HepG2 (cell line): ENCODE measurements around the gene PADI1. TPM values are rescaled to one million over a fixed set of nuclear protein-coding genes. Genes with fewer than 3 reads are reported as not detected.

ENCODE experiments used
- ATAC-seq: fragments of 200-7000 bp; cut with Tn5 transposase; 3 replicates; pipeline ENCODE4 v1.9.1; 2020; ENCODE audit warnings: mild to moderate bottlenecking, moderate library complexity
- BruUV-seq: library from RNA; stranded (reverse); fragments of 400-500 nt; replicated peaks from 2 replicates; lab custom pipeline; 2021; lab: Mats Ljungman, UMichigan
- CTCF ChIA-PET: fragments of 300-600 bp; formaldehyde crosslinking; extraction: SDS; loops from one replicate; lab custom pipeline; 2021; ENCODE audit warnings: low total read pairs, inconsistent platforms, low intra/inter-chr PET ratio; lab: Yijun Ruan, JAX
- POLR2A ChIA-PET: fragments of 350-600 bp; sonication (Branson Sonifier 250); formaldehyde crosslinking; loops from one replicate; lab custom pipeline; 2020; ENCODE audit warnings: antibody characterized with exemption, inconsistent platforms; lab: Yijun Ruan, JAX
- DNase-seq: peaks from one replicate; pipeline ENCODE4 v3.0.0-alpha.2; 2015; ENCODE audit warnings: low spot score
- FAIRE-seq: peaks from 3 replicates; lab custom pipeline; 2011; peaks lifted over from hg19 to GRCh38; lab: Jason Lieb, UNC
- H2AFZ ChIP-seq: one replicate; pipeline ENCODE4 v1.6.1; 2011; ENCODE audit warnings: low read length, inconsistent platforms
- H3K27ac ChIP-seq: fragments of 300-600 bp; 3 replicates; pipeline ENCODE4 v1.8.0; 2011; ENCODE audit warnings: mixed run types, mild to moderate bottlenecking, mixed read lengths, low read length, inconsistent platforms; ENCODE audit not compliant: insufficient read depth; ENCODE audit errors: extremely low read length
- H3K27me3 ChIP-seq, 2 experiments: fragments of 200-600 bp in 1 of 2; 2 replicates in 1 of 2; 3 replicates in 1 of 2; pipeline versions ENCODE4 v1.6.0 to v1.8.0; 2011; ENCODE audit warnings: low read length in 2 of 2, mild to moderate bottlenecking in 2 of 2, moderate library complexity in 2 of 2, inconsistent platforms in 1 of 2; ENCODE audit not compliant: insufficient read depth in 2 of 2, control insufficient read depth in 1 of 2
- H3K36me3 ChIP-seq, 2 experiments: fragments of 200-600 bp in 1 of 2; replicated peaks in 1 of 2; 2 replicates in 1 of 2; 3 replicates in 1 of 2; pipeline versions ENCODE4 v1.5.1 to v1.8.0; 2011; ENCODE audit warnings: low read length in 2 of 2, inconsistent platforms in 1 of 2; ENCODE audit not compliant: insufficient read depth in 2 of 2, control insufficient read depth in 1 of 2
- H3K4me1 ChIP-seq: 2 replicates; pipeline ENCODE4 v1.5.1; 2012; ENCODE audit warnings: low read length, inconsistent platforms; ENCODE audit not compliant: insufficient read depth
- H3K4me2 ChIP-seq: 2 replicates; pipeline ENCODE4 v1.6.0; 2011; ENCODE audit warnings: low read depth, low read length, inconsistent platforms
- H3K4me3 ChIP-seq, 3 experiments: fragments of 200-600 bp in 1 of 3; sonication (generic), shearing (Covaris generic) in 1 of 3; replicated peaks in 1 of 3; 2 replicates each; pipeline ENCODE4 v1.5.1; 2011 to 2016; ENCODE audit warnings: low read length in 3 of 3, inconsistent platforms in 2 of 3, low read depth in 2 of 3, mild to moderate bottlenecking in 2 of 3, control low read depth in 1 of 3, mixed read lengths in 1 of 3; ENCODE audit not compliant: insufficient read depth in 1 of 3
- H3K79me2 ChIP-seq: one replicate; pipeline ENCODE4 v1.6.1; 2011; ENCODE audit warnings: low read length, inconsistent platforms; ENCODE audit not compliant: insufficient read depth
- H3K9ac ChIP-seq: 2 replicates; pipeline ENCODE4 v1.6.0; 2011; ENCODE audit warnings: mild to moderate bottlenecking, low read depth, low read length, inconsistent platforms; ENCODE audit not compliant: insufficient read depth
- H3K9me3 ChIP-seq: 2 replicates; pipeline ENCODE4 v1.5.1; 2012; ENCODE audit warnings: mild to moderate bottlenecking, low read length
- H4K20me1 ChIP-seq: 2 replicates; pipeline ENCODE4 v1.6.0; 2011; ENCODE audit warnings: inconsistent platforms, mild to moderate bottlenecking, low read length, moderate library complexity; ENCODE audit not compliant: insufficient read depth
- ATAD3A ChIP-seq: sonication (generic); formaldehyde crosslinking; IDR thresholded peaks from 2 replicates; pipeline ENCODE4 v1.4.0; 2020; ENCODE audit warnings: missing genetic modification reagents
- SSRP1 ChIP-seq: IDR thresholded peaks from 2 replicates; pipeline ENCODE4 v1.6.1; 2016; ENCODE audit warnings: control low read depth
- ZNF337 ChIP-seq: sonication (generic); formaldehyde crosslinking; IDR thresholded peaks from 2 replicates; pipeline ENCODE4 v1.5.1; 2020; ENCODE audit warnings: missing genetic modification reagents, low read depth, mild to moderate bottlenecking, borderline replicate concordance
- ZNF768 ChIP-seq: sonication (generic); formaldehyde crosslinking; IDR thresholded peaks from 2 replicates; pipeline ENCODE4 v1.4.0; 2020; ENCODE audit warnings: missing genetic modification reagents
- WGBS: methylation state at CpG from one replicate; pipeline ENCODE4 v1.1.6; 2017; ENCODE audit warnings: low lambda C conversion rate; 5-methylcytosine and 5-hydroxymethylcytosine counted together
- in situ Hi-C: cut with HindIII; loops from 2 replicates; pipeline ENCODE4 v1.10.0; 2017; ENCODE audit warnings: low pct_unique_long_range_greater_than_20kb; ENCODE audit not compliant: extremely low pct_ligation_motif_present
- intact Hi-C: fragments of 100-400 bp; cut with micrococcal nuclease; formaldehyde crosslinking; loops from one replicate; pipeline ENCODE4 v1.10.0; 2022; ENCODE audit not compliant: unreplicated experiment
- polyA plus RNA-seq, 8 experiments: library from polyadenylated mRNA; depleted of rRNA in 3 of 8; stranded (reverse) in 7 of 8; unstranded in 1 of 8; fragments of >200 nt; fragmentation: Illumina TruSeq in 4 of 8; extraction: Trizol in 4 of 8; gene quantifications; 2 replicates each; pipeline versions ENCODE4 v1.2.1 to v1.2.3, GENCODE V29; 2011 to 2016; ENCODE audit warnings: low read depth in 4 of 8, missing spikeins in 1 of 8, mixed read lengths in 1 of 8; ENCODE audit not compliant: insufficient read depth in 1 of 8
- total RNA-seq, 5 experiments: library from RNA; depleted of rRNA; stranded (reverse); fragments of >200 nt; fragmentation: Illumina TruSeq; extraction: Trizol; gene quantifications; 2 replicates each; pipeline ENCODE4 v1.2.3, GENCODE V29; 2016; ENCODE audit warnings: low read depth in 1 of 5

PADI1 gene
- total and polyA plus RNA-seq, 2 of the 13 experiments (the other 11 are each of a cell fraction or from before 2014, with no cell fraction given) = not detected

- no peak overlapping the region for H3K4me2 ChIP-seq
- no peaks in the 10 kb centered on the region for H3K9me3 ChIP-seq
- CTCF ChIA-PET = no interaction called here
- FAIRE-seq (no peak), DNase-seq (no peak), ATAC-seq (no peak)
- TF ChIP-seq SSRP1 (CRISPR knock-in tag) (no peak), ATAD3A (CRISPR knock-in tag) (no peak)
- WGBS = 34% methylated on average over 6 of the region's 6 CpGs
- no peak overlapping the region for H3K9ac ChIP-seq
- intact Hi-C loops (no loop called here), in situ Hi-C loops (no loop called here)
- H4K20me1 ChIP-seq = no peaks in the 10 kb centered on the region
- H3K27me3 ChIP-seq = 0 out of 5 replicates have a peak, but pooled peaks cover 0 to 3% of the 10 kb centered on the region in 2 experiments
- H3K4me1 ChIP-seq = no peaks in the 10 kb centered on the region
- BruUV-seq = no TSS peak
- no peak overlapping the region for H3K27ac ChIP-seq
- H3K4me3 ChIP-seq = no peak overlapping the region
- H3K79me2 ChIP-seq = no peaks in the 10 kb centered on the region
- POLR2A ChIA-PET = no interaction called here
- no peaks in the 10 kb centered on the region for H3K36me3 ChIP-seq
- no peak overlapping the region for H2AFZ ChIP-seq
Measured at GRCh38 chr1:17181781-17182464, 23.0 kb upstream of the PADI1 start.

GRCh38 chr1:17183388-17184160 is 21.4 kb upstream of the PADI1 start:
- DNase-seq (no peak), ATAC-seq (no peak), FAIRE-seq (no peak)
- BruUV-seq = no TSS peak
- H2AFZ ChIP-seq = no peak overlapping the region
- no peak overlapping the region for H3K4me3 ChIP-seq
- H3K27ac ChIP-seq = no peak overlapping the region
- TF ChIP-seq ZNF768 = peak; percentile 66
- no peak for TF ChIP-seq ZNF337 (CRISPR knock-in tag)
- in situ Hi-C loops (no loop called here), intact Hi-C loops (no loop called here)
- H3K27me3 ChIP-seq = 0 out of 5 replicates have a peak, but pooled peaks cover 0 to 3% of the 10 kb centered on the region in 2 experiments
- H4K20me1 ChIP-seq = no peaks in the 10 kb centered on the region
- ChIA-PET POLR2A (no interaction called here), CTCF (no interaction called here)
- no peak overlapping the region for H3K9ac ChIP-seq
- no peak overlapping the region for H3K4me2 ChIP-seq
- H3K36me3 ChIP-seq = no peaks in the 10 kb centered on the region
- 37% methylated on average over 12 of the region's 12 CpGs for WGBS
- H3K4me1 ChIP-seq = no peaks in the 10 kb centered on the region
- no peaks in the 10 kb centered on the region for H3K79me2 ChIP-seq
- H3K9me3 ChIP-seq = peaks cover 2% of the 10 kb centered on the region; the same call in 1 of the 2 replicates
